Renal pelvis (tissue), 4 donors: Measurements from ENCODE around the gene SVIL. TPM values are rescaled to one million over a fixed set of nuclear protein-coding genes. Genes with fewer than 3 reads are reported as not detected.
"Not testable (repeated sequence)": the region's sequence is repeated elsewhere in the genome, so short reads cannot be mapped to it uniquely, and the experiment has no call there.

ENCODE experiments used
- DNase-seq: peaks from one replicate; pipeline ENCODE4 v3.0.0-alpha.2; 2013
- polyA plus RNA-seq, 3 donors: library from polyadenylated mRNA; unstranded; fragments of 120-200 nt; gene quantifications; one replicate each; pipeline ENCODE4 v1.2.1, GENCODE V29; 2013; ENCODE audit not compliant: insufficient read length in 3 of 3

SVIL gene
- polyA plus RNA-seq, 3 donors: 39.5 to 41.3 (median 40.7) TPM

GRCh38 chr10:29469481-29470354, 165.1 kb downstream of the SVIL start:
- DNase-seq: no peak

DNA sequence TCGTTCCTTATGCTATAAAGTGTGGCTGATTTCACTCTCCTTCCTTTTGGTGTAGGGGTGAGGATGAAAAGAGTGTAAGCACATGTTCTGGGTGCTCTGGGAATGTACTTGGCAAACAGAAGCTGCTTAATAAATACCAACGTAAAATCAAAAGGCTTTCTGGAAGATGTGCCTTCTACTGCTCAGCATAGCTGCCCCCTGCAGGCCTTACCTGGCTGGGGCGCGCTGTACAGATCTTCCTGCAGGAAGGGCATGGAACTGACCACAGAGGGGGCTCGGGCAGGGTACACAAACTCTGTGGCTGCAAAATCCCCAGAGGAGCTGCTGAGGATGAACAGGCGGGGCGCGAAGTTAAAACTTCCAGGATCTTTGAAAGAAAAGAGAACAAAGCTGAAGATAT, 169.4 kb downstream of the SVIL start:
- no peak for DNase-seq

- not testable (repeated sequence) for DNase-seq
Measured at GRCh38 chr10:29464671-29465171, 170.1 kb downstream of the SVIL start.

- no peak for DNase-seq
Measured at GRCh38 chr10:29461042-29461441, 173.7 kb downstream of the SVIL start.

DNA sequence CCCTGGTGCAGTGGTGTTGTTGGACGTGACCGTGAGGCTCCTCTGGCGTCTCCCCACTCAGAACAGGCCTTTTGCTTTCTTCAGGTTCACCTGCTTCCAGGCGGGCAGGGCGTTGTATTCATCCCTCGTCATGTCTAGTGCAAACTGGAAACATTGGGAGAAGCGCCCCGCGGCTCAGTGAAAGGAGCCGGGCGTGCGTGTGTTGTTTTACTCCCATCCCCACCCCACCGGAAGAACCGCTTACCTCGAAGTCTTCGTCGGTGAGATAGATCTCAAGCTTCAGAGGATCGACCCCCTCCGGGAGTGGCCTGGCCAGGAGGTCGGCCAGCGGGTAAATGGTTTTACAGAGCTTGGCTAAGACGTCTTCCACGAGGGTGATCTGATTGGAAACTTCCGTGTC, 176.6 kb downstream of the SVIL start:
- DNase-seq: not testable (repeated sequence)

DNA sequence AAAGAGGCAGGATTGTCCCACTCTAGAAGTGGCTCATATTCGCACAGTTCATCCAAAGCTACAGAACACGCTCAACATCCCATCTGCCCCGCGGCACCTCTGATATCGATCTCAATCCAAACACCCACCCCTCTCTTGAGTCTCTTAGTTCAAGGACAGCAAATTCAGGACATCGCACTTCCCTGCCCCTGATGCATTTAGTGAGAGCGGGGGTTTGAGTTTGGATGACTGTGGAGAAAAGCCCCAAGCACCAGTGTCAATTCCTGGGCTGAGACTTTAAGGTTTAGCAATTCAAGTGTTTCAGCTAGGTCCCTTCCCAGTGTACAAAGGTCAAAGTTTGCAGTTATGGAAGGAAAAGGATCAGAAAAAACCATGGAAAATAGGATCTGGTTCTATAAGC, 179.7 kb downstream of the SVIL start:
- DNase-seq: no peak

GRCh38 chr10:29454250-29454649, 180.5 kb downstream of the SVIL start:
- no peak for DNase-seq

DNA sequence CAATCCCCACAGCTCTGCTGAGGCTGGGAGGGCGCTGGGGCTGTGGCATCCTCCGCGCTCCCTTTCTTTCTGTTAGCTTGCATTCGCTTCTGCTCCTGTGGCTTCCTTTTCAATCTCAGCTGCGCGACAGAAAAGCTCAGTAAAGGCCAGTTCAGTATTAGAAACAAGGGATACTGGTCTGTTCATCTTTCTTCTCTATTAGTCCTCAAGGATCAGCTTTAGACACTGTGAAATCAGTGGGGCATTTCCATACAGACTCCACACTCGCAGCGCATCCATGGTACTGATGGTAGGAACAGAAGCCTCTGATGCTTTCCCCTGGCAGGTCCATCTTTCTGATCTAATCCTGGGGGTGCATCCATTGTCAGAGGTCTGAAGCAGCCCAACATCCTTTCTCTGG, 182.2 kb downstream of the SVIL start:
- DNase-seq: no peak

DNA sequence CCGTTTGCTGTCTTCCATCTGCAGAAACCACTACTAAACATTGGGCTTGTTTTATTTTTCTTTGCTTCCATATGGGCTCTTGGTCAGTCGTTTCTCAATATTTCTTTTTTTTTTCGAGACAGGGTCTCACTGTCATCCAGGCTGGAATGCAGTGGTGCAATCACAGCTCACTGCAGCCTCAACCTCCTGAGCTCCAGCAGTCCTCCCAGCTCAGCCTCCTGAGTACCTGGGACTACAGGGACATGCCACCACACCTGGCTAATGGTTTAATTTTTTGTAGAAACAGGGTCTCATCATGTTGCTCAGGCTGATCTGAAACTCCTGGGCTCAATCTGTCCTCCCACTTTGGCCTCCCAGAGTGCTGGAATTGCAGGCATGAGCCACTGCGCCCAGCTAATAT, 182.8 kb downstream of the SVIL start:
- no peak for DNase-seq

GRCh38 chr10:29450405-29450804, 184.4 kb downstream of the SVIL start:
- DNase-seq: no peak

DNA sequence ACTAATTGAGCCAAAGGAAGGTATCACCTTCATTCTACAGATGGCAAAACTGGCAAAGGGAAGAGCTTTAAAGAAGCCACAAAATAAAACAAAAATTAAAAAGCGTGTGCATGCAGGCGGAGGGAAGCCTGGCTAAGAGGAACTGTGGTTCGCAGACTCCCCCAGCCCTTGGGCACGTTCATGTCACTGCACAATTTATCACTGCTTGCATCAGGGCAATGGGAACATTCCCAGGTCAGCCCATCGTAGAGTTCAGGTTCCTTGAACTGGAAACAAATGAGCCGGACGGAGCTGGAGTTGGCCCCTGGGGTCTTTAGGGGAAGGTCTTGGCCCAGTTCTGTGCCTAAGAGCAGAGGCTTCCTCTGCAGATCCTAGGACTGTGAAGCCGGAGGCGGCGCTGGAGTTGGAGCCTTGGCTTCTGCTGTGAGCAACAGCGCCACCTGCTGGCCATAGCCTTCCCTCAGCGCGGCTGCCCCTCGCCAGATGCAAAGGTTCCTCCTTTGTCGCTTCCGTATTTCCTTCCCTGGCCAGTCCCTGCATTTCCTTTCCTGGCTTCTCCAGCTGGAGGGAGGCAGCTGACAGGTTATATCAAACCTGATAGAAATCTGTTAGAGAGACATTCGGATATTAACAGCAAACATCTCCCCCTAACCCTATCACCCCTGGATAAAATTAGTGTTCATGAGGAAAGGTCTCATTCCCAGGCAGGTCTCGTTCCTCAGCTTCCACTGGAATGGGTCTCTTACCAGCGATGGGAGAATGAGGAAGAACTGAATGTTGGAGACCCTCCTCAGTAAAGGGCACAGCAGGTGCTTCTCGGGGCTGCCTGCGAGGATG, 185.8 kb downstream of the SVIL start:
- peak; percentile 53 for DNase-seq

DNA sequence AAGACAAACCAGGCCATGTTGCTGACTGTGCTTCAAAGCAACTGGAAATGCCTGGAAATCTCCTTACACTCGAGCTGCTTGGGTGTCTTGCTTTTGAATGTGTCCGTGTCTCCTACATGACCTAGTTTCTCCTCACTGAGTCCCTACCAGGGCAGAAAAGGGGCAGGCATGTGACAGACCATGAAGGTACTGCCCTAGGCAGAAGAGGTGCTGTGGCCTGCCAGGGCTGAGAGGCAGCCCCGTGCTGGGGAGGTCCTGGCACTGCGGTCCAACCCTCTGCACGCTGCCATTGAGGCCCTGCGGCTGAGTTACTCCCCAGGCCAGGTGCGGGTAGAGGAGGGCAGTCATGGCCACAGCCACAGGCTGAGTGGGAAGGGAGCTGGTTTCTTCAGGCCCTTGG, 186.6 kb downstream of the SVIL start:
- no peak for DNase-seq

GRCh38 chr10:29446327-29446726, 188.4 kb downstream of the SVIL start:
- no peak for DNase-seq

DNA sequence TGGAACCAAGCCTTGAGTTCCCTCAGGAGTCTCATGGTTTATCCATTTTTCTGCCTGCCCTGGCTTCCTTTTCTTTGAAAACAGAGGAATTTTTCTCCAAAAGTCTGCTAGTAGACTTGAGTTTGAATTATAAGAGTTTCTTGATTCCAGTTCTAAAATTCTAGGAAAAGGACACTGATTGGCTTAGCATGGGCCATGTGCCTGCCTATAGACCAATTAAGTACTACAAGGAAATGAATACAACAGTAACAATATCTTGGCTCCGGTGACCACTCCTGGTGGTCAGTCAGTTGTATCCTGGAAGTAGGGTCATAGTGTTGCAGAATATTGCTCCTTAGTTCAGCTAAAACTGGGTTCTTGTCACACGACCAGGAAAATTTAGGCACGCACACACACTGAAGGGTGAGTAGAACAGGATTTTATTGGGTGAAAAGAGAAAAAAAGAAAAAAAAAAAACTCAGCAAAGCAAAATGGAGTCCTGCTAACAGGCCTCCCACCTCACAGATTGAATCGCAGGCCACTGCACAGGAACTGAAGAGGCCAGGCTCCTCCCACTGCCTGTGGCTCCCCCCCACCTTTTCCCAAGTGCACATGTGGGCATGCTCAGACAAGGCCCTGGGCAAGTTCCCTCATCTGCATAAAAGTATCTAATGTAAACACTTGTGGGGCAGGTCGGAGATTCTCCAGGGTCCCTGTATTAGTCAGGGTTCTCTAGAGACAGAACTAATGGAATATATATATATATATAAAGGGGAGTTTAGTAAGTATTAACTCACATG, 190.8 kb downstream of the SVIL start:
- DNase-seq: no peak

- DNase-seq: no peak
Measured at GRCh38 chr10:29440981-29441380, 193.8 kb downstream of the SVIL start.

- not testable (repeated sequence) for DNase-seq
Measured at GRCh38 chr10:29439005-29439404, 195.8 kb downstream of the SVIL start.

DNA sequence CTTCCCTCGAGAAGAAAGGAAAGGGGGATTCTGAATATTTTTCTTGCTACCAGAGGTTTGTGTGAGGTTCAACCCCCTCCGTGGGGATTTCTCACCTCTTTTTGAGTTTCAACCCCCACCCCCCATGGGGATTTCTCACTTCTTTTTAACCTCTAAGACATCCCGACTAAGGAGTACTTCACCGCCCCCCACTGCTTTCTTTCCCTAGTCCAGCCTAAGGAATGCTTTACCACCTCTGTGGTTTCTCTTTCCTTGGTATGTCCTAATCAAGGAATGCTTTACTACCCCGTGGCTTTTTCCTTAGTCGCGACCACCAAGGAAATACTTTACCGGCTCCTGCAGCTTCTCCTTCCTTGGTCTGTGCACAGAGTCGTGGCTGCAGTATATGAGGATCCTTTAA, 196.5 kb downstream of the SVIL start:
- DNase-seq: no peak

DNA sequence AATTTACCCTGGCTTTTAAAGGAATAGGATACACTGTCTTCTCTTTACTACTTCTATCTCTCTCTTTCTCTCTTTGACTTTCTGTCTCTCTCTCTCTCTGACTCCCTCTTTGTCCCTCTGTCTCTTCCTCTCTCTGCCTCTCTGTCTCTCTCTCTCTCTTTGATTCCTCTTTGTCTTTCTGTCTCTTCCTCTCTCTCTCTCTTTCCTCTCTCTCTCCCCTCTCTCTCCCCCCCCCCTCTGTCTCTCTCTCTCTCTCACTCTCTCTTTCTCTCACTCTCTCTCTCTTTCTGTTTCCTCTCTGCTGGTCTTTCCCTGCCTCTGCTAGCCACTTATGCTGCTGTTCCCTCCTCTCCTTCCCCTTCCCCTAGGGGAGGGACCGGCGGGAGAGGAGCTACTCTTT, 196.9 kb downstream of the SVIL start:
- DNase-seq: no peak

DNA sequence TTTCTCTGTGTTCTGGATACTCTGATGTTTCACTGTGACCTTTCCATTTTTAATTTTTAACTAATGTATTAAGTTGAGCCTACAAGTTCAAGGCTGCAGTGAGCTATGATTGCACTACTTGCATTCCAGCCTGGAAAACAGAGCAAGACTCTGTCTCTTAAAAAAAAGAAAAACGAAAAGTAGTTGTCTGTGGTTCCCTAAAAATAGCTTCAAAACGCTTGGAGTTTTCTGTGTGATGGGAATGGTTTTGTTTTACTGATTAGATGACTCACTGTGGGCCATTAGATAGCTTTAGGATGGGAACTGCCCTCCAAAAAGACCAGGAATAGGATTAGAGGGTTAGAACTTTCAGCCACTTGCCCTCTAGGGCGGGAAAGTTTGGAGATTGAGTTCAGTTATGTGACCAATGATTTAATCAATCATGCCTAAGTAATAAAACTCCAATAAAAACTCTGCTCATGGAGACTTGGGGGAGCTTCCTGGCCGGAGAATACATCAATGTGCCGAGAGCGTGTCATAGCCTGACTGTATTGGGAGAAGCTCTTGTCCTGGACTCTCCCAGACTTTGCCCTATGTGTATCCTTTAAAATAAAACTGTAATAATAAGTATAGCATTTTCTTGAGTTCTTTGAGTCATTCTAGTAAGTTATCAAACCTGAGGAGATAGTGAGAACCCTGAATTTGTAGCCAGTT, 198.8 kb downstream of the SVIL start:
- no peak for DNase-seq

GRCh38 chr10:29434111-29434510, 200.7 kb downstream of the SVIL start:
- no peak for DNase-seq

GRCh38 chr10:29431711-29432110, 203.1 kb downstream of the SVIL start:
- DNase-seq: no peak
